Measurements from ENCODE around the gene ABLIM2.

DNA sequence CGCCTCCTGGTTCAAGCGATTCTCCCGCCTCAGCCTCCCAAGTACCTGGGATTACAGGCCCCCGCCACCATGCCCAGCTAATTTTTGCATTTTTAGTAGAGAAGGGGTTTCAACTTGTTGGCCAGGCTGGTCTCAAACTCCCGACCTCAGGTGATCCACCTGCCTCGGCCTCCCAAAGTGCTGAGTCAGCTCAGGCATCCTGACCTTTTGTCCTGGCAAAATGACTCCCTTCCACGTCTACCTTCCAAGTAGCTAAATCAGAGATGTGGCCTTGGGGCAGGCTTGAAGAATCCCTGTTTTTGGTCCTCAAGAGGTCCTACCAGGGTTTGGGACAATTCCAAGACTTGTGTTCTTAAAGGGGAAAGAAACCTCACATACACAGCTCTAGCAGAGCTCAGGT is 231.8 kb downstream of the ABLIM2 start:
- TF ChIP-seq, protein P1, sequence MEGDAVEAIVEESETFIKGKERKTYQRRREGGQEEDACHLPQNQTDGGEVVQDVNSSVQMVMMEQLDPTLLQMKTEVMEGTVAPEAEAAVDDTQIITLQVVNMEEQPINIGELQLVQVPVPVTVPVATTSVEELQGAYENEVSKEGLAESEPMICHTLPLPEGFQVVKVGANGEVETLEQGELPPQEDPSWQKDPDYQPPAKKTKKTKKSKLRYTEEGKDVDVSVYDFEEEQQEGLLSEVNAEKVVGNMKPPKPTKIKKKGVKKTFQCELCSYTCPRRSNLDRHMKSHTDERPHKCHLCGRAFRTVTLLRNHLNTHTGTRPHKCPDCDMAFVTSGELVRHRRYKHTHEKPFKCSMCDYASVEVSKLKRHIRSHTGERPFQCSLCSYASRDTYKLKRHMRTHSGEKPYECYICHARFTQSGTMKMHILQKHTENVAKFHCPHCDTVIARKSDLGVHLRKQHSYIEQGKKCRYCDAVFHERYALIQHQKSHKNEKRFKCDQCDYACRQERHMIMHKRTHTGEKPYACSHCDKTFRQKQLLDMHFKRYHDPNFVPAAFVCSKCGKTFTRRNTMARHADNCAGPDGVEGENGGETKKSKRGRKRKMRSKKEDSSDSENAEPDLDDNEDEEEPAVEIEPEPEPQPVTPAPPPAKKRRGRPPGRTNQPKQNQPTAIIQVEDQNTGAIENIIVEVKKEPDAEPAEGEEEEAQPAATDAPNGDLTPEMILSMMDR (IDR thresholded peaks at IDR 0.05; ENCODE audit: low read length) = no peak
- TF ChIP-seq EZH2 (optimal IDR thresholded peaks at IDR 0.05; ENCODE audit: low read depth, low read length) (no peak), EZH2phosphoT487 (IDR thresholded peaks at IDR 0.05; ENCODE audit: low read length) (no peak)
